NCI-H146 treated with DMSO at 0.1 percent for 48 hours (cell line): Measurements from ENCODE around the gene LRRC75B.

Experiments used
- DNase-seq: peaks from one replicate; lab custom pipeline; 2025; ENCODE audit not compliant: unreplicated experiment; lab: John Stamatoyannopoulos, UW

The LRRC75B gene

GRCh38 chr22:24587251-24587650 lies 5.6 kb downstream of the LRRC75B start:
- no peak for DNase-seq

- no peak for DNase-seq
These were observed 6.8 kb downstream of the LRRC75B start for GRCh38 chr22:24585927-24586546.

- DNase-seq: no peak
These were observed 7.4 kb downstream of the LRRC75B start for GRCh38 chr22:24585461-24585860.

- no peak for DNase-seq
These were observed 7.9 kb downstream of the LRRC75B start for GRCh38 chr22:24584871-24585411.

GRCh38 chr22:24584166-24584790 lies 8.6 kb downstream of the LRRC75B start:
- no peak for DNase-seq

GRCh38 chr22:24583221-24584165 lies 9.4 kb downstream of the LRRC75B start:
- DNase-seq: no peak

- DNase-seq: no peak
These were observed 10.6 kb downstream of the LRRC75B start for GRCh38 chr22:24582056-24582814.

- DNase-seq: no peak
These were observed 12.6 kb downstream of the LRRC75B start for GRCh38 chr22:24580276-24580675.

GRCh38 chr22:24579258-24579601 lies 13.6 kb downstream of the LRRC75B start:
- no peak for DNase-seq

GRCh38 chr22:24578355-24579257 lies 14.3 kb downstream of the LRRC75B start:
- DNase-seq: no peak

GRCh38 chr22:24576778-24577177 lies 16.1 kb downstream of the LRRC75B start:
- DNase-seq: no peak

GRCh38 chr22:24571266-24571665 lies 21.6 kb downstream of the LRRC75B start:
- no peak for DNase-seq

- DNase-seq: no peak
These were observed 25.2 kb downstream of the LRRC75B start for GRCh38 chr22:24567668-24568067.

GRCh38 chr22:24566899-24567511 lies 25.9 kb downstream of the LRRC75B start:
- no peak for DNase-seq

- DNase-seq: no peak
These were observed 27.8 kb downstream of the LRRC75B start for GRCh38 chr22:24565077-24565476.

- no peak for DNase-seq
These were observed 28.4 kb downstream of the LRRC75B start for GRCh38 chr22:24564376-24565058.

- no peak for DNase-seq
These were observed 29.6 kb downstream of the LRRC75B start for GRCh38 chr22:24563246-24563645.

GRCh38 chr22:24559471-24559870 lies 33.4 kb downstream of the LRRC75B start:
- DNase-seq: no peak
